HFFc6 (cell line): ENCODE data around the gene ATP1A1. TPM values are rescaled to one million over a fixed set of nuclear protein-coding genes. Genes with fewer than 3 reads are reported as not detected.
A peak's percentile ranks its signal among the peaks of the same experiment; 100 is the strongest.

Experiments
- DNase-seq: peaks from one replicate; pipeline ENCODE4 v3.0.0-alpha.2; 2018
- H3K27ac Mint-ChIP-seq: 2 replicates; pipeline ENCODE4 v1.8.0; 2020; ENCODE audit warnings: mild to moderate bottlenecking, mixed read lengths
- H3K27me3 Mint-ChIP-seq: 2 replicates; pipeline ENCODE4 v1.8.0; 2021; ENCODE audit warnings: mild to moderate bottlenecking, moderate library complexity, mixed read lengths; ENCODE audit not compliant: insufficient read depth
- H3K36me3 Mint-ChIP-seq: 2 replicates; pipeline ENCODE4 v1.8.0; 2021; ENCODE audit warnings: low read depth, mixed read lengths
- H3K4me1 Mint-ChIP-seq: 2 replicates; pipeline ENCODE4 v1.8.0; 2020; ENCODE audit warnings: low read depth, mixed read lengths
- H3K4me3 Mint-ChIP-seq: 2 replicates; pipeline ENCODE4 v1.8.0; 2020; ENCODE audit warnings: mild to moderate bottlenecking, moderate library complexity, mixed read lengths
- H3K9me3 Mint-ChIP-seq: 2 replicates; pipeline ENCODE4 v1.8.0; 2020; ENCODE audit warnings: mild to moderate bottlenecking, mixed read lengths
- CTCF ChIP-seq: fragments of 200-600 bp; sonication (generic); IDR thresholded peaks from 2 replicates; pipeline ENCODE4 v1.5.0; 2021; ENCODE audit warnings: antibody characterized with exemption, mild to moderate bottlenecking
- total RNA-seq, 6 experiments: library from RNA; stranded (reverse); fragmentation: NEBNext Ultra II Directional; extraction: Animal tissue kit (Norgen Biotek cat#: 25700); gene quantifications; 2 replicates in 1 of 6; 3 replicates in 5 of 6; pipeline ENCODE4 v1.2.3, GENCODE V29; 2021

ATP1A1 gene
- total RNA-seq, 6 experiments from 2014 or later = 192 to 244 (median 222) TPM

DNA sequence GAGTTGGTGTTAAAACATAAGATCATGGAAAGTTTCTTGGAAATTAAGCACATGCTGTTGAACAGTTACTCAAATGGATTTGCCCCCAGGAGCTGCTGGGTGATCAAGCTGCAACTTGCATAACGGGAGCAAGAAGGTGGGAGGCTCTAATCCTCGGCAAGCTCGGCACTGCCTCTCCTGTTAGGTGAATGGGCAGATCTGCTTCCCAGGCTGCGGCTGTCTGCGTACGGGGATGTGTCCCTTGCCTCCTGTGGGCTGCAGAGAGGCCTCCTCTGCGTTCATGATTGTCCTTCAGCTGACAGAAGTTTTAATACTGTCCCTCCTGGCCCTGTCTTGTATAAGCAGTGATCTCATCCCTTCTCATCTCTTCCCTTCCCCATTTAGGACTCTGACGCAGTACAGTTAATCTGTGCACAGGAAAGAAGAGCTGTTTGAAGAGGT is 36.7 kb downstream of the ATP1A1 start:
- no peaks in the 10 kb centered on the region for H3K9me3 Mint-ChIP-seq

DNA sequence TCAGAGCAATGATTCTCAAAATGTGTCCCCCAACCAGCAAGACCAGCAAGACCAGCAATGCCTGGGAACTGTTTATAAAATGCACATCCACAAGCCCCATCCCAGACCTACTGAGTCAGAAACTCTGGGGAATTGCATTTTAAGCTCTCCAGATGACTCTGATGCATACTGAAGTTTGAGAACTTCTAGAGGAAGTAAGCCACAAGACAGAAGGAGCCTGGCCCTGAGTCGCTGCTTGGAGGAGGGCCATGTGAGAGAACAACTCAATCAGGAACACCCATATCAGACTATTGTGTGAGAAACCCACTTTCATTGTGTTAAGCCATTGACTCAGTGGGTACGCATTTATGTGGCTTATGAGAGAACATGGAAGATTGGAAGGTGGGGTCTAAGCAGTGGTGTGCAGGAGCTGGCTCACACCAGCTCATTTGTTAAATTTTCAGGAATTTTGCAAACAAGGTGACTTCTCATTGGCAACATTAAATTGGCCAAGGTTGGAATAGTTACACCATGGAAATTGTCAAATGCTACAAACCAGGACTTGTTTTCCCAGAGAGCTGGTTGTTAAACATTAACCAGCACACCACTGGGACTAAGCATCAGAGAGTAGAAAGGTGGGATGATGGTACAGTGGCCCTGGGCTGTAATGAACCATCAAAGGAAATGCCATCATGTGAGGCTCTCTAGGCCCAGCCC is 38.9 kb downstream of the ATP1A1 start:
- Mint-ChIP-seq H3K4me1 (peaks cover 14% of the 10 kb centered on the region), H3K36me3 (peaks cover 8% of the 10 kb centered on the region), H3K27ac (no peak overlapping the region; the same call in 1 of the 2 replicates), H3K27me3 (no peaks in the 10 kb centered on the region; the same call in 1 of the 2 replicates), H3K4me3 (no peak overlapping the region), H3K9me3 (no peaks in the 10 kb centered on the region)
- peak; percentile 38 for DNase-seq
- no peak for TF ChIP-seq CTCF

More for the DNA sequence above, 36.7 kb downstream of the ATP1A1 start:
- DNase-seq = peak; percentile 24
- Mint-ChIP-seq H3K27me3 (no peaks in the 10 kb centered on the region; the same call in 1 of the 2 replicates), H3K36me3 (peaks cover 18% of the 10 kb centered on the region), H3K4me1 (peaks cover 6% of the 10 kb centered on the region; the same call in 1 of the 2 replicates), H3K4me3 (no peak overlapping the region), H3K27ac (no peak overlapping the region)
- TF ChIP-seq CTCF = no peak

GRCh38 chr1:116412480-116412798 is 39.4 kb downstream of the ATP1A1 start:
- no peak for DNase-seq
- Mint-ChIP-seq H3K4me1 (peaks cover 14% of the 10 kb centered on the region), H3K36me3 (peaks cover 6% of the 10 kb centered on the region; the same call in 1 of the 2 replicates), H3K27me3 (no peaks in the 10 kb centered on the region; the same call in 1 of the 2 replicates), H3K4me3 (no peak overlapping the region), H3K27ac (no peak overlapping the region; the same call in 1 of the 2 replicates), H3K9me3 (no peaks in the 10 kb centered on the region)
- no peak for TF ChIP-seq CTCF

DNA sequence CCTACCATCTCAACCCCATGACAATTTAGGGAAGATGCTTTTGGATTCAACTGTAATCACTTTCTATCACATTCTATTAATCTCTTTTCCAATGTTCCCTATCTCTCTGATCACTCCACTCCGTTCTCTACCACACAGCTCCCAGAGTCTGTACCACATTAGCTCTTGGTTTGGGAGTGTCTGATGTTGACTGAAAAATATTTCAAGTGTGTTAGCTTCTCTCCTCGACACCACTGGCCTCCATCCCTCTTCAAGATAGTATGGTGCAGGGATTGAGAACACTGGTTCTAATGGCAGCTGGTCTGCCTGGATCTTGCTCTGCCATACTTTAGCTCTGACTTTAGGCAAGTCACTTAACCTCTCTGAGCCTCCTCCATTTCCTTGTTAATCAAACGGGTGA is 39.9 kb downstream of the ATP1A1 start:
- H3K27ac Mint-ChIP-seq = no peak overlapping the region
- H3K36me3 Mint-ChIP-seq = peaks cover 3% of the 10 kb centered on the region; the same call in 1 of the 2 replicates

DNA sequence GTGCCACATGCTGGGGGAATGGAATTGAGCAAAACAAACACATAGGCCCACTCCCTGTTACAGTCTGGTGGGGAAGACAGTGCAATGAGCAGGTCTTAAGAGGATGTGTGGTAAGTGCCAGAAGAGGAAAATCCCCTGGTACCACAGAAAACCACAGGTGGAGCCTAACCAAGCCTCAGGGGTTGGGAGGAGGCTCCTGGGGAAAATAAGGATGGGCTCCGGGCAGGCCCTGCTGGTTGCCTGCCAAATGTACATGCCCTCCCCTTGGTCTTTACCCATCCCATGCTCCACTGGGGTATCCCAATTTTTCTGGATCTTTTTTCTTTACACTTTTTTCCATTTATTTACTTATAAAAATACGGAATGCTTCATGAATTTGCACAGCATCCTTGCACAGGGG is 40.4 kb downstream of the ATP1A1 start:
- Mint-ChIP-seq H3K27ac (no peak overlapping the region), H3K4me1 (peaks cover 14% of the 10 kb centered on the region), H3K4me3 (no peak overlapping the region), H3K9me3 (no peaks in the 10 kb centered on the region), H3K36me3 (no peaks in the 10 kb centered on the region), H3K27me3 (peaks cover 2% of the 10 kb centered on the region)
- no peak for DNase-seq
- no peak for TF ChIP-seq CTCF

More for the DNA sequence above, 39.9 kb downstream of the ATP1A1 start:
- no peak overlapping the region for H3K4me3 Mint-ChIP-seq
- peaks cover 14% of the 10 kb centered on the region for H3K4me1 Mint-ChIP-seq
- H3K9me3 Mint-ChIP-seq = no peaks in the 10 kb centered on the region
- DNase-seq = no peak
- TF ChIP-seq CTCF = no peak
- no peaks in the 10 kb centered on the region; the same call in 1 of the 2 replicates for H3K27me3 Mint-ChIP-seq
